ENCODE results near the gene CASKIN1. TPM values are rescaled to one million over a fixed set of nuclear protein-coding genes. Genes with fewer than 3 reads are reported as not detected.

The CASKIN1 gene
- total RNA-seq, 1 donor from 2014 or later = 2.3 TPM

DNA sequence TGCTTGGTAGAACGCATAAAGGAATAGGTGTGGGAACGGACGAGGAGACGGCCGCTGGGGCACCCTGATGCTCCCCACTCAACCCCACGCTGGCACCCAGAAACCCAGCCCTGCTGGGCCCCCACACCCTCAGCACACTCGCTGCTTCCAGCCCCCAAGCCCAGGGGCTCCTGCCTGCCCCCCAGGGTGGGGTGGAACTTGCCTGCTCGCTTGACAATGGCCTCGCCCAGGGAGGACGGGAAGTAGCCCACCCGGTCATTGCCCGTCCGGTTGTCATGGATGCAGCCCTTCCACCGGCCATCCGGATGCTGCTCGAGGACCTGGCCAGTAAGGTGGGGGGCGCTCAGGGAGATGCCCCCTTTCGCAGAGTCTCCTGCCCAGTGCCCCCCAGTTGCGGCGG is 9.9 kb downstream of the CASKIN1 start:
- Mint-ChIP-seq H3K27me3 (ENCODE audit: low read depth) (no peaks in the 10 kb centered on the region), H3K27ac (ENCODE audit: unreplicated experiment) (no peak overlapping the region), H3K4me3 (ENCODE audit: unreplicated experiment) (no peak overlapping the region), H3K36me3 (ENCODE audit: low read depth) (peaks cover 2% of the 10 kb centered on the region), H3K4me1 (ENCODE audit: low read depth) (no peaks in the 10 kb centered on the region), H3K9me3 (ENCODE audit: low read depth) (no peaks in the 10 kb centered on the region)
- TF ChIP-seq CTCF (IDR thresholded peaks at IDR 0.05) = no peak
- DNase-seq (ENCODE audit: low spot score) = no peak

DNA sequence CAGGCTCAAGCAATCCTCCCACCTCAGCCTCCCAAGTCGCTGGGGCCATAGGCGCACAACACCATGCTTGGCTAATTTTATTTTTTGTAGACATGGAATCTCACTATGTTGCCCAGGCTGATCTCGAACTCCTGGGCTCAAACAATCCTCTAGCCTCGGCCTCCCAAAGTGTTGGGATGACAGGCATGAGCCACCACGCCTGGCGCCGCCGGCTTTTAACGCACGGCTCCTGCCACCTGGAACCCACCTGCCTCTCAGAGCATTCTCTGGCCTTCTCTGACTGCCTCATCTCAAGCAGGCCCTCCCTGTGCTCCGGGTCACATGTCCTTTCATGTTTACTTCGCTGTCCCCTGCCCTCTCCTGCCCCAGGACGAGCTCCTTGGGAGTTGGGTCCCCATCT is 10.3 kb downstream of the CASKIN1 start:
- no peaks in the 10 kb centered on the region for H3K27me3 Mint-ChIP-seq (ENCODE audit: low read depth)
- peaks cover 2% of the 10 kb centered on the region for H3K36me3 Mint-ChIP-seq (ENCODE audit: low read depth)
- no peaks in the 10 kb centered on the region for H3K9me3 Mint-ChIP-seq (ENCODE audit: low read depth)
- H3K27ac Mint-ChIP-seq (ENCODE audit: unreplicated experiment) = no peak overlapping the region
- H3K4me3 Mint-ChIP-seq (ENCODE audit: unreplicated experiment) = no peak overlapping the region
- TF ChIP-seq CTCF (IDR thresholded peaks at IDR 0.05) = no peak
- no peak for DNase-seq (ENCODE audit: low spot score)
- H3K4me1 Mint-ChIP-seq (ENCODE audit: low read depth) = no peaks in the 10 kb centered on the region

GRCh38 chr16:2184962-2185361 is 11.4 kb downstream of the CASKIN1 start:
- no peaks in the 10 kb centered on the region for H3K4me1 Mint-ChIP-seq (ENCODE audit: low read depth)
- no peaks in the 10 kb centered on the region for H3K27me3 Mint-ChIP-seq (ENCODE audit: low read depth)
- H3K9me3 Mint-ChIP-seq (ENCODE audit: low read depth) = no peaks in the 10 kb centered on the region
- DNase-seq (ENCODE audit: low spot score) = no peak
- H3K4me3 Mint-ChIP-seq (ENCODE audit: unreplicated experiment) = no peak overlapping the region
- H3K36me3 Mint-ChIP-seq (ENCODE audit: low read depth) = peaks cover 2% of the 10 kb centered on the region
- H3K27ac Mint-ChIP-seq (ENCODE audit: unreplicated experiment) = no peak overlapping the region
- TF ChIP-seq CTCF (IDR thresholded peaks at IDR 0.05) = no peak

DNA sequence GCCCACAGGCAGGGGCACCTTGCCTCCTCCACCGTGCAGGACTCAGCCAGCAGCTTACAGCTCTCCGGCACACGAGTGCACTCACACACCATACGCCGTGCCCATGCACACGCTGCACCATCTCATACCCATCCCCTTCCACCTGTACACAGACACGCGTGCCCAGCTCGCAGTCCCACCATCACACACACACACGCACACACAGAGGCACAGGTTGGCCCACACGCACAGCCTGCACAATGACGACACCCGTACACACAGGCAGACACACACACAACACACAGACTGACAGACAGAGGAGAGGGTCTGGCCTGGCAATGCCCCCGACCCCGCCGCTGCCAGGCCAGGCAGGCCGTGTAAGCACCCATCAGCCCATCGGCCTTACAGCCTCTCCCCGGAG is 12.1 kb downstream of the CASKIN1 start:
- no peak for DNase-seq (ENCODE audit: low spot score)
- H3K27ac Mint-ChIP-seq (ENCODE audit: unreplicated experiment) = no peak overlapping the region
- H3K9me3 Mint-ChIP-seq (ENCODE audit: low read depth) = no peaks in the 10 kb centered on the region
- no peaks in the 10 kb centered on the region for H3K27me3 Mint-ChIP-seq (ENCODE audit: low read depth)
- no peaks in the 10 kb centered on the region for H3K4me1 Mint-ChIP-seq (ENCODE audit: low read depth)
- peaks cover 2% of the 10 kb centered on the region for H3K36me3 Mint-ChIP-seq (ENCODE audit: low read depth)
- TF ChIP-seq CTCF (IDR thresholded peaks at IDR 0.05) = no peak
- H3K4me3 Mint-ChIP-seq (ENCODE audit: unreplicated experiment) = no peak overlapping the region

GRCh38 chr16:2183671-2184070 is 12.7 kb downstream of the CASKIN1 start:
- Mint-ChIP-seq H3K27ac (ENCODE audit: unreplicated experiment) (no peak overlapping the region), H3K36me3 (ENCODE audit: low read depth) (peaks cover 2% of the 10 kb centered on the region), H3K4me1 (ENCODE audit: low read depth) (no peaks in the 10 kb centered on the region)

More at GRCh38 chr16:2183671-2184070, 12.7 kb downstream of the CASKIN1 start:
- DNase-seq (ENCODE audit: low spot score) = no peak
- no peak for TF ChIP-seq CTCF (IDR thresholded peaks at IDR 0.05)
- no peaks in the 10 kb centered on the region for H3K9me3 Mint-ChIP-seq (ENCODE audit: low read depth)
- no peak overlapping the region for H3K4me3 Mint-ChIP-seq (ENCODE audit: unreplicated experiment)
- no peaks in the 10 kb centered on the region for H3K27me3 Mint-ChIP-seq (ENCODE audit: low read depth)

Measured in chondrocyte (in vitro differentiated cells).